ENCODE data around the gene APEH. TPM values are rescaled to one million over a fixed set of nuclear protein-coding genes. Genes with fewer than 3 reads are reported as not detected.

APEH gene
- total RNA-seq, 2 experiments from 2014 or later = 173 to 189 TPM

DNA sequence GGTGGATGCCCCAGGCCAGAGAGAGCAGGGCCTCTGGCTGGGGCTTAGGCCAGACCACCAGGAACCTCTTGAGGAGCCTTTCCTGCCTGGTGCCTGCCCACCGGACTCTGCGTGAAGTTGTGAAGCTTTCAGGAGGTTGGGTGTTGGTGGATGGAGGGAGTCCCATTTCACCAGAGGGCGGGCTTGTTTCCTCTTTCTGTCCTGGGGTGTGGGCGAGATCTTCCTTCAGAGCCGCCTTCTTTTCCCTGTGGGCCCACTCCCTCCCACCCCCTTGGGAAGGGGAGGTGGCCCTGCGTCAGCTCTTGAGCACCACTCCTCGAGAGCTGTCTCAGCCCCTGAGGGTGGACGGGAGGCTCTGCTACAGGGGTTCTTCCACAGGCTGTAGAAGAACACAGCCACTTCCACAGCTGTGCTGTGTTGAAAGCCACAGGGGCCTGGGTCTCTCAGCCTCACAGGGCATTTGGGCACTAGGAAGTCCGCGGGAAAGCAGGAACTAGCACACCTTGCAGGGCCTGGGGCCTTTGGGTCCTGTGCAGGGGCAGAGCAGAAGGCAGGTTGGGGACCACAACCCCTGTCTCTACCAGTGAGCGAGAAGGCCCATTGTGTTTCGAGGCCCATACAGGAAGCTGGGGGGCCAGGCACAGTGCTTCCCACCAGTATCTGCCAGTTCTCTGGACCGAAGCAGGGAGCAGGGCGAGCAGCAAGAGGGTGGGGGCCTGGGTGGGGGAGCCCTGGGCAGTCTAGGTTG, 43.2 kb downstream of the APEH start:
- DNase-seq = no peak
- peaks cover 2% of the 10 kb centered on the region for H3K27me3 Mint-ChIP-seq
- peaks cover 14% of the 10 kb centered on the region for H3K36me3 Mint-ChIP-seq
- no peaks in the 10 kb centered on the region for H3K9me3 Mint-ChIP-seq
- peaks cover 26% of the 10 kb centered on the region for H3K4me1 Mint-ChIP-seq
- H3K27ac Mint-ChIP-seq = no peak overlapping the region
- H3K4me3 Mint-ChIP-seq = no peak overlapping the region

DNA sequence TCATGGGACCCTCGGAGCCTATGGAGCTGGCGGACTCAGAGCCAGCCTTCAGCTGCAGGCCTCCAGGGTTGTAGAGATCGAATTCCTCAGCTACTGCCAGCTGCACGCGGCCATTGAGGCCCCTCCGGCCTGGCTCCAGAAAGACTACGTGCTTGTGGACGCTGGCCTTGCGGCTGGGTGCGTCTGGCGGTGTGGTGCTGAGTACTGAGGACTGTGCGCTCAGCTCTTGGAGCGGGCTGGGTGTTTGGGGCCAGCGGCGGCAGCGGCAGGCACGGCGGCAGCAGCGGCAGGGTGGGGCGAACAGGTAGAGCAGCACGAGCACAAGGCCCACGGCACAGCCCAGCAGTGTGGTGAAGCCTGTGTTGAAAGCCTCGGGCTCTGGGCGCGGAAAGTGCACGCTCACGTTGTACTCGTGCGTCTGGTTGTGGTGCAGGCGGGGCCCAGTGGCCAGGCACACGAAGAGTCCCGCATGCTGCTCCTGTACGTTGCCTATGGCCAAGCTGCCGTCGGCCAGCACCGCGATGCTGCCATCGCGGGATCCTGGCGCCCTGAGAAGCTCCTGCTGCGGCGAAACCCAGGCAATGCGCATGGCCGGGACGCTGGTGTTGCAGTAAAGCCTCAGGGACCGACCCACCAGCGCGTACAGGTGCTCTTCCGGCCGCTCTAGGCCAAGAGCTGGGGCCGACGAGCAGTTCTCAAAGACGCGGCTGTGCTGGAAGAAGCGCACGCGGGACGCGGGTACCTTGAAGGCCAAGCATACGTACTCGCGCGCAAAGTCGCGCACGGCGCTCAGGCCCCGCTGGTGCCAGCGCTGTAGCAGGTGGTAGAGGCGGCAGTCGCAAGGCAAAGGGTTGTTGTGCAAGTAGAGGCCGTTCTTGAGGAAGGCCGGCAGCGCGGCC, 44.1 kb downstream of the APEH start:
- Mint-ChIP-seq H3K4me1 (peaks cover 25% of the 10 kb centered on the region), H3K27ac (peak overlapping the region; percentile 66), H3K27me3 (peaks cover 2% of the 10 kb centered on the region), H3K9me3 (no peaks in the 10 kb centered on the region), H3K4me3 (peak overlapping the region; percentile 77), H3K36me3 (peaks cover 20% of the 10 kb centered on the region)
- no peak for DNase-seq

DNA sequence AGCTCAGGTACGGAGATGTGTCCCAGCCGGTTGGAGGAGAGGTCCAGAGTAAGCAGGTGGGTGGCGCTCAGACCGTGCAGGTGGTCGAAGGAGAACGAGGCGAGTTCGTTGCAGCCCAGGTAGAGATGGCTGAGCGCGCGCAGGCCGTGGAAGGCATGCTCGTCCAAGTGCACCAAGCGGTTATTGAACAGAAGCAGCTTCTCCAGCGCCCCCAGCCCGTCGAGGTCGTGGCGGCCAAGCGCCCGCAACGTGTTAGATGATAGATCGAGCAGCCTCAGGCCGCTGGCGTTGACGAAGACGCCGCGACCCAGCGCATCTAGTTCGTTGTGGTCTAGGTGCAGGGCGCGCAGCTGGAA, 44.7 kb downstream of the APEH start:
- Mint-ChIP-seq H3K36me3 (peaks cover 22% of the 10 kb centered on the region), H3K27me3 (peaks cover 2% of the 10 kb centered on the region), H3K4me1 (peaks cover 23% of the 10 kb centered on the region), H3K4me3 (peak overlapping the region; percentile 77), H3K27ac (peak overlapping the region; percentile 66), H3K9me3 (no peaks in the 10 kb centered on the region)
- no peak for DNase-seq

DNA sequence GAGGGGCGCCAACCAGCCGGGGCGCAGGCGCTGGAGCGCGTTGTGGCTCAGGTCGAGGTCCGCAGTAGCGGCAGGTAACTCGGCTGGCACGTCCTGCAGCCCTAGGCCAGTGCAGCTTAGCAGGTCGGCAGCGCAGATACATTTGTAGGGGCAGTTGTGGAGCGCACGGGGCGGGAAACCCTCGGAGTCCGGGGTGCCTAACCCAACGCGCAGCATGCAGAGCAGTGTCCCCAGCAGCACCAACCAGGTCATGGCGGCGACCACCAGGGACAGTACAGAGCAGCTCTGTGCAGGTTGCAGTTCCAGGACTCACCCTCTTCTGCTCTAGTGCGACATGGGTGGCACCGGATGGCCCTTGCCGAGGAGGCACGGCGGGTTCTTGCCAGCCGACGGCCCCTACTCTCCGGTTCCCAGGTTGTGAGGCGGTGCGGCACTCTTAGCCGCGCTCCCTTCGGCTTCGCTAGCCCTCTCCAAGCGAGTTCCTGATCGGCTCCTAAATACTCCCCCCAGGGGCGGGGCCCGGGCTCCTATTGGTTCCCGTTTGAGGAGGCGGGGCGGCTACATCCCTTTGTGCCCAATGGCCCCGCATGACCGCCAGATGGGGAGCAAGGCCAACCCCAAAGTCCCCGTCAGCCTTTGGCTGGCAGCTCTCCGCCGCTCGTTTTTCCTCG, 45.2 kb downstream of the APEH start, which contains the start of gene AMIGO3:
AMIGO3 (minus strand) TSS at position 471 of the 671 bp plus-strand sequence; CDS start at position 252, 219 bp downstream.
- H3K9me3 Mint-ChIP-seq = no peaks in the 10 kb centered on the region
- peak within 1 kb of the TSS; percentile 66 for H3K27ac Mint-ChIP-seq
- peaks cover 24% of the 10 kb centered on the region for H3K4me1 Mint-ChIP-seq
- DNase-seq = peak; percentile 91
- peaks cover 2% of the 10 kb centered on the region for H3K27me3 Mint-ChIP-seq
- H3K36me3 Mint-ChIP-seq = peaks cover 22% of the 10 kb centered on the region
- H3K4me3 Mint-ChIP-seq = peak within 1 kb of the TSS; percentile 77

DNA sequence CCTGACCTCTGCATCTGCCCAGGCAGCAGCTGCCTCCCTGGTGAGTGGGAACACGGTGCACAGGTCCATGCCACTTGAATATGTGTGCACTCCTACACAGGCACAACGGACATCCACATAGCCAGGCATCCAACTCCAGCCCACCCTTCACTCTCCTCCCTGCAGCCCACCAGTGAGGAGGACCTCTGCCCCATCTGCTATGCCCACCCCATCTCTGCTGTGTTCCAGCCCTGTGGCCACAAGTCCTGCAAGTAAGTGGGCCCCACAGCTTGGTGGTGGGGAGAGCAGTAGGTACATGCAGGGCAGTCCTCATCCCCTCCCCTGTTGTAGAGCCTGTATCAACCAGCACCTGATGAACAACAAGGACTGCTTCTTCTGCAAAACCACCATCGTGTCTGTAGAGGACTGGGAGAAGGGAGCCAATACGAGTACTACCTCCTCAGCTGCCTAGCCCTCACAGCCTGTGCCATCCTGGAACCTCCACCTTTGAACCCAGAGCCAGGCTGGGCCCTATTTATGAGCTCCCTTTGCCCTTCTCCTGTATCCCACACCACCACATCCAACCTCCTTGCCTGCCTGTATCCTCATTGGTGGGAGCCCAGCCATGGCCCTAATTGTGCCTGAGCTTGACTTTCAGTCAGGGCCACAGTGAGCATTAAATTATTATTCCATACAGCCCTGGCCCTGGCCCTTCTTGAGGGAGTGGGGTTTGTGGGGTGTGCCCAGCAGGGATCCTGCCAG, 46.9 kb downstream of the APEH start:
- H3K36me3 Mint-ChIP-seq = peaks cover 22% of the 10 kb centered on the region
- H3K27me3 Mint-ChIP-seq = peaks cover 2% of the 10 kb centered on the region
- no peaks in the 10 kb centered on the region for H3K9me3 Mint-ChIP-seq
- peak overlapping the region; percentile 59 for H3K27ac Mint-ChIP-seq
- no peak for DNase-seq
- peaks cover 29% of the 10 kb centered on the region for H3K4me1 Mint-ChIP-seq
- H3K4me3 Mint-ChIP-seq = no peak overlapping the region

DNA sequence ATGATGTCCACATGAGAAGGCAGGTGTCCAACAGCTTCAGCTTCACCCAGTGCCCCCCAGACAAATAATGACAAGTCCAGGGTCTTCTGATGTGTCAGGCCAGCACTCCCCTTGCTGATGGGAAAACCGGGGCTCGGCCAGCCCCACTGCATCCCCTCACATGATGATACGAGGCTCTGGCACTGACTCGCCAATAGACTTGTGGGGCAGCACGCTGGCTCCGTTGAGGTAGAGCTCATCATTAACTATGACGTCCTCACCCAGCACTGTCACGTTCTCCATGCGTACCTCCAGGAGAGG, 47.4 kb downstream of the APEH start:
- no peak for DNase-seq
- Mint-ChIP-seq H3K4me3 (no peak overlapping the region), H3K4me1 (peaks cover 29% of the 10 kb centered on the region), H3K9me3 (no peaks in the 10 kb centered on the region), H3K27me3 (peaks cover 2% of the 10 kb centered on the region), H3K27ac (peak overlapping the region; percentile 59), H3K36me3 (peaks cover 22% of the 10 kb centered on the region)

DNA sequence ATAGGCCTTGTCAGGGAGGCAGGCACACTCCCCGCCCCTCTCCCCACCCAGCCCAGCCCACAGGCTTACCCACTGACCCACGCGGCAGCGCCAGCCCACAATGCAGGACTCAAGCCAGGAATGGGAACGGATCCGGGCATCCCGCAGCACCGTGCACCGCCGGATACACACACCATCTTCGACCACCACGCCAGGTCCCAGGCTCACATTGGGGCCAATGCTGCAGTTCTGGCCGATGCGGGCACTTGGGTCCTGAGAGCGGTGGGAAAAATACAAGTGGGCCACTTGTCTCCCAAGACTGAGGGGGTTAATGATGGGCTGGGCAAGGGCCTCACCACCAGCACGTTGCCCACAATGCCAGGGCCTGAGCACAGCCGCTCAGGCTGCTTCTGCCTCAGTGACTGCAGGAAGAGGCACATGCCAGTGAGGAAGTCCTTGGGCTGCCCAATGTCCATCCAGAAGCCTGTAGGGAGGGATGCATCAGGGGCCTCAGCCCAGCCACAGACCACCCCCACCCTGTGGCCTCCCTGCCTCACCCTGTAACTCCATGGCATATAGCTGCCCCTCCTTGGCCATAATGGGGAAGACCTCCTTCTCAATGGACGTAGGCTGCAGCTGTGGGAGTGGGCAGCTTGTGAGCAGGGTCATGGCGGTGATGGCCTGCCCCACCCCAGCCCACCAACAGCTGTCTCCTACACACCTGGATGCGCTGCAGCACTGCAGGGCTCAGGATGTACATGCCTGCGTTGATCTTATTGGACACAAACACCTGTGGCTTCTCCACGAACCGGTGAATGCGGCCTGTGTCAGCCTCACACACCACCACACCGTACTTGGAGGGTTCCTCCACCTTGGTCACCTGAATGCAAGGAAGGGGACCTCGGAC, 48.0 kb downstream of the APEH start:
- peaks cover 29% of the 10 kb centered on the region for H3K4me1 Mint-ChIP-seq
- peak overlapping the region; percentile 96 for H3K4me3 Mint-ChIP-seq
- no peak for DNase-seq
- H3K27me3 Mint-ChIP-seq = peaks cover 2% of the 10 kb centered on the region
- no peaks in the 10 kb centered on the region for H3K9me3 Mint-ChIP-seq
- peaks cover 22% of the 10 kb centered on the region for H3K36me3 Mint-ChIP-seq
- peak overlapping the region; percentile 71 for H3K27ac Mint-ChIP-seq

DNA sequence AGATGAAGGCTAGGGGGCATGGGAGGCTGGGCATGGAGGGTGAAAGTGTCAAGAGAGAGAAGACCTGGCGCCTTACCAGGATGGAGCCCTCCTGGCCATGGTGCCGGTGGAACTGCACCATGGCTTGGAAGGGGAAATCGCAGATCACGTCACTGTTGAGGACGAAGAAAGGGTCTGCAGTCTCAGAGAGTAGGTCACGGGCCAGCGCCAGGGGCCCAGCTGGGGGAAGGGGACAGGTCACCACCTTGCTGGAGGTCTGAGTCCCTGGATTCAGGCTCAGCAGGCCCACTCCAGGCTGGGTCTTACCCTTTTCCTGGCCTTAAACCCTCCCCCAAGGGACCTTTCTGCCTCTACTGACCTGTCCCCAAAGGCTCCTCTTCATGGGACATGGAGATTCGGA, 48.7 kb downstream of the APEH start:
- Mint-ChIP-seq H3K4me3 (peak overlapping the region; percentile 96), H3K27me3 (peaks cover 2% of the 10 kb centered on the region), H3K27ac (peak overlapping the region; percentile 98), H3K36me3 (peaks cover 22% of the 10 kb centered on the region), H3K9me3 (no peaks in the 10 kb centered on the region), H3K4me1 (peaks cover 29% of the 10 kb centered on the region)
- no peak for DNase-seq

DNA sequence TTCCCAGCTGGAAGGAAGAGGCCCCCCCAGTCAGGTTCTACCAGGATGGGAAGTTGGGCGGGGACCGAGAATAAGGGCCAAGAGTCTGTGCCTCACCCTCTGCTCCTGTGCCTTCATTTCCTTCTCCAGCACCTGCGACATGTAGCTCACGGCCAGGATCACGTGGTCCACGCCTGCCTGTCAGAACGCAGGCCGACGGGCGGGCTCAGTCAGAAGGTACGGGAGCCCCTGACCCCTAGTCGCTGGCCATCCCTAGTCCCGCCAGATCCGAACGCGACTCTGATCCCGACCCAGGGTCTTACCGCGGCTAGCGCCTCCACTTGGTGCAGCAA, 49.1 kb downstream of the APEH start:
- Mint-ChIP-seq H3K4me1 (peaks cover 29% of the 10 kb centered on the region), H3K9me3 (no peaks in the 10 kb centered on the region), H3K27ac (peak overlapping the region; percentile 98), H3K4me3 (peak overlapping the region; percentile 96), H3K27me3 (peaks cover 2% of the 10 kb centered on the region), H3K36me3 (peaks cover 22% of the 10 kb centered on the region)
- peak; percentile 70 for DNase-seq

DNA sequence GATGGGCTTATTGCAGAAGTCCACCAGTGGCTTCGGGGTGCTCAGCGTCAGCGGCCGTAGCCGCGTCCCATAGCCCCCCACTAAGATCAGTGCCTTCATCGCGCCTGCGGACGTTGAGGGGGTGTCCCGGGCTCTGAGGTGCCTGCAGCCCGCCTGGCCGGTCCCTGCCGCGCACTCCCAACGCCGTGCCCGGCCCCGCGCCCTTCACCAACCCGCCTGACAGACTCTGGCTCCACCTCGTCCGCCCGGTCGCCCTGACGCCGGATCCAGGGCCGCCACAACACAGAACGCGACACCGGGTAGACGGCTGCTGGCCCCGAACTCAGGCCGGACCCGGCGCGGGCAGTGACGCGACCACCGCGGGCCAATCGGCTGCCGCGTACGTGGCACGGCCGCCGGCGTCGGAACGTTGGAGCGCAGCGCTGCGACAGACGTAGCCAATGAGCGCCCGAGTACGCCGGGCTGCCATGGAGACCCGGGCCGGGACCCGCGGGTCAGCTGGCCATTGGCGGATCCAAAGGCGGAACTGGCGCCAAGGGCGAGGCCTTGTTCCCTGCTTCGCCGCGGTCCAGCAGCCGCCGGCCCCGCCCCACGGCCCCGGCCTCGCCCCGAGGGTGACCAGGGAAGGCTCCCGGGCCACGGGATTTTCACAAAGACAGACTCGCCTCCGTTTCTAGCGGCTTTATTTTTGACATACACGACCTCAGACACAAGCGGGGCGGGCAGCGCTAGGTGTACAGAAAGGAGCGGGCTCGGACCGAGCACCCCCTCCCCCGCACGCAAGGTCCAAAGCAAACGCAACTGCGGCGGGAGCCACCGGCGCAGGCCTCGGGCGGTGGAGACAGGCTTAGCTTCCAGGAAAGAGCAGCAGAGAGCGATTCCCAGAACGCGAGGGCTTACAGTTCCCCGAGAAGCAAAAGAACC, 49.7 kb downstream of the APEH start, which contains the start of gene GMPPB:
GMPPB (minus strand) TSS at position 324 of the 924 bp plus-strand sequence; CDS start at position 99, 225 bp downstream.
- DNase-seq = peak; percentile 97
- peaks cover 24% of the 10 kb centered on the region for H3K4me1 Mint-ChIP-seq
- no peaks in the 10 kb centered on the region for H3K27me3 Mint-ChIP-seq
- peak within 1 kb of the TSS; percentile 98 for H3K27ac Mint-ChIP-seq
- H3K4me3 Mint-ChIP-seq = peak within 1 kb of the TSS; percentile 96
- no peaks in the 10 kb centered on the region for H3K9me3 Mint-ChIP-seq
- peaks cover 17% of the 10 kb centered on the region for H3K36me3 Mint-ChIP-seq

DNA sequence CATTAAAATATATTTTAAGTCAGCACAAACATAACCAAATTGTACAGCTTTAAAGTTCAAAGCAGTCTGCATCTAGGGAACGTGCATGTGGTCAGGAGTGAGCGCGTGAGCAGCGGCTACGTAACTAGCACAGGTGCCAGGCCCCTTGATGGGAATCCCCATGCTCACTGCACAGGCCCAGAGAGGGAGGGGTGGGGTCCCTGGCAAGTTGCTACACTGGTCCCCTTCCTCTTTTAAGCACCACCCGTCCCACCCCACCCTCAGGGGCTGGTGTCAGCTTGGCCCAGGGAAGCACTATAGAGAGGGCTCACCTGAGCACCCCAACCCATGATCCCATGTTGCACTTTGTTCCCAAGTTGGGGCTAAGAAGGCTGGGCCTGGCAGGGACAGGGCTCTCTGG, 50.4 kb downstream of the APEH start:
- Mint-ChIP-seq H3K4me3 (peak overlapping the region; percentile 96), H3K27me3 (no peaks in the 10 kb centered on the region), H3K27ac (peak overlapping the region; percentile 98), H3K36me3 (peaks cover 17% of the 10 kb centered on the region), H3K9me3 (no peaks in the 10 kb centered on the region), H3K4me1 (peaks cover 17% of the 10 kb centered on the region)
- DNase-seq = peak; percentile 41

DNA sequence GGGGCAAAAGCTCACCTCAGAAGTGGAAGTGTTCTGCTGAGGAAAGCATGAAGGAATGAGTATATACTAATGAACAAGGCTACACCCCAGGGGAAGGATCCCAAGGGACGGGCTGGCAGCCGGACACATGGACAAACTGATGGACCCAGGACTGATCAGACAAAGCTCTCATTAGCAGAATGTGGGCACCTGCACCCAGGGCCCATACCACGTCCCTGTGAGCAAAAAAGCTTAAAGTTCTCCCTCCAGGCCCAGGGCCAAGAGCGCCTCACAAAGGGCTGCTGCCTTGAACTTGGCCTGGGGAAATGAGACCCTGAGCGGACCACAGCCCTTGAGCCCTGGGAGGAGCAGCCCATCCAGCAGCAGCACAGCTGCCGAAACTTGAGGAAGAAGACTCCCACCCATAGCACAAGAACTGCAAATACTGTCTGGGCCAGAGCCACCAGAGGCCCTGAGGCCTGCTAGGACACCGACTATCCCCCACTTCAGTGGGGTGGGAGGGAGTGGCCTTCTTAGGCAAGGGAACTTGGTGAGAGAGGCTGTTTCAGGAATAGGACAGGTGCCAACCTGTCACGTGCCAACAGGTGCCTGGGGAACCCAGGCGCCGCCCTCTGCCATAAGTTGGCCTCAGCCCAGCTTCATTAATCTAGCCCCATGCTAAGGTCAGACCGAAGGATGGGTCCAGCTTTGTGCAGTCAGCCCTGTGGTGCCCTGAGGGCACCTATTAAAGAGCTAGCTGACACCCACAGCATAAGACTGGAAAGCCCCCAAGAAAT, 51.9 kb downstream of the APEH start:
- no peak for DNase-seq
- peaks cover 15% of the 10 kb centered on the region for H3K4me1 Mint-ChIP-seq
- peak overlapping the region; percentile 63 for H3K27ac Mint-ChIP-seq
- H3K27me3 Mint-ChIP-seq = no peaks in the 10 kb centered on the region
- no peaks in the 10 kb centered on the region for H3K9me3 Mint-ChIP-seq
- H3K36me3 Mint-ChIP-seq = peaks cover 11% of the 10 kb centered on the region
- no peak overlapping the region for H3K4me3 Mint-ChIP-seq

All from activated naive CD8-positive, alpha-beta T cell treated with anti-CD3 and anti-CD28 coated beads for 36 hours (primary cell).